Subcutaneous abdominal adipose tissue (tissue), 5 donors: ENCODE results near the gene RHBDF2.

Source experiments
- H3K27ac ChIP-seq: one replicate; pipeline ENCODE4 v1.7.0; 2013; ENCODE audit warnings: low read depth, mild to moderate bottlenecking, inconsistent platforms, low read length, moderate library complexity
- H3K27me3 ChIP-seq, 5 donors: one replicate each; pipeline ENCODE4 v1.7.0; 2013; ENCODE audit warnings: low read length in 5 of 5, inconsistent platforms in 1 of 5; ENCODE audit not compliant: control insufficient read depth in 5 of 5, insufficient read depth in 4 of 5
- H3K36me3 ChIP-seq, 5 donors: one replicate each; pipeline ENCODE4 v1.7.0; 2013; ENCODE audit warnings: low read length in 5 of 5; ENCODE audit not compliant: control insufficient read depth in 5 of 5, insufficient read depth in 5 of 5
- H3K4me1 ChIP-seq, 5 donors: one replicate each; pipeline ENCODE4 v1.7.0; 2013; ENCODE audit warnings: low read length in 5 of 5, mild to moderate bottlenecking in 3 of 5, moderate library complexity in 1 of 5; ENCODE audit not compliant: control insufficient read depth in 5 of 5, insufficient read depth in 5 of 5
- H3K4me3 ChIP-seq, 5 donors: one replicate each; pipeline ENCODE4 v1.7.0; 2013; ENCODE audit warnings: low read length in 5 of 5, low read depth in 1 of 5
- H3K9ac ChIP-seq, 5 donors: one replicate each; pipeline ENCODE4 v1.7.0; 2013; ENCODE audit warnings: low read length in 5 of 5, mild to moderate bottlenecking in 4 of 5, moderate library complexity in 3 of 5
- H3K9me3 ChIP-seq, 5 donors: one replicate each; pipeline ENCODE4 v1.7.0; 2013; ENCODE audit warnings: low read length in 5 of 5; ENCODE audit not compliant: control insufficient read depth in 5 of 5
- donor health status: healthy.
- donor health status: healthy.
- donor health status: healthy.
- donor health status: healthy.
- donor health status: healthy.

RHBDF2 gene

DNA sequence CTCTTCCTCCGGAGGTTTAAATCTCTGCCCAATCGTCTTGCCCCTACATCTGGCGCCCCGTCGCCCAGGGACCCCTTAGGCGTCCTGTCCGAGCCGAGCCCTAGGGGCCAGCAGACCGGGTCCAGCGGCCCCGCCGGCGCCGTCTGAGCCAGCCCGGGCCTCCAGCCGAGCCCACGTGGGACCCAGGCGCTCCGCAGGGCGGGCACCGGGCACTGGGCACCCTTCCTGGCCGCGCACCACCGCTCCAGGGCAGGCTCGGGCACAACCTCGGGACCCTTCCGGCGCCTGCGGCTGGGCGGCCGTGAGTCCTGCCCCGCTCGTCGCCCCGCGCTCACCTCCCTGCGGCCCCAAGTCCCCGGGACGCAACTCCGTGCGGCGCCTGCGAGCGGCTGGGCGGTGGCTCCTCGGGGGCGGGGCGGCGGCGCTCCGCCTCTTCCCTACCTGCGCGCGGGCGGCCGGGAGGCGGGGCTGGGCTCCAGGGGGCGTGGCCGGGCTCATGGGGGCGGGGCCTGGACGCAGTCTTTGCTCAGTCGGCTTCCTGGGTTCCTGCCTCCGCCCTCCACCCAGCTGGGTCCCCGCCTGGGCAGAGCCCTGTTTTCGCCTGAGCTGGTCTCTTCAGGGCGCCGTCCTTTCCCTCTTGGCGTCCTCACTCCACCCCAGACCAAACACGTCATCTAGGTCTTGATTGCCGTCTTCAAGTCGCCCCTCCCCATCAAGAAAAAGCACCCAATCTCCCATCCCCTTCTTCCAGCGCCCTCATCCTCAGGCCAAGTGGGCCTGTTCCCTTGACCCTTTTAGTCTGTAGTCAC, at the start of gene RHBDF2:
Gene RHBDF2, minus strand, starts transcription at position 406 of the 809 bp plus-strand sequence. CDS start 19,899 bp downstream, outside the sequence.
- no peaks in the 10 kb centered on the region for H3K36me3 ChIP-seq
- no peaks in the 10 kb centered on the region for H3K27me3 ChIP-seq
- peak within 1 kb of the TSS; percentile 29 for H3K27ac ChIP-seq
- peaks cover 5 to 59% (median 50%) of the 10 kb centered on the region in 5 donors for H3K4me1 ChIP-seq
- peak within 1 kb of the TSS in 4 of 5 donors; percentile 52 to 87 (median 84) for H3K9ac ChIP-seq
- peak within 1 kb of the TSS; percentile 66 to 80 (median 67) for H3K4me3 ChIP-seq
- no peaks in the 10 kb centered on the region for H3K9me3 ChIP-seq

DNA sequence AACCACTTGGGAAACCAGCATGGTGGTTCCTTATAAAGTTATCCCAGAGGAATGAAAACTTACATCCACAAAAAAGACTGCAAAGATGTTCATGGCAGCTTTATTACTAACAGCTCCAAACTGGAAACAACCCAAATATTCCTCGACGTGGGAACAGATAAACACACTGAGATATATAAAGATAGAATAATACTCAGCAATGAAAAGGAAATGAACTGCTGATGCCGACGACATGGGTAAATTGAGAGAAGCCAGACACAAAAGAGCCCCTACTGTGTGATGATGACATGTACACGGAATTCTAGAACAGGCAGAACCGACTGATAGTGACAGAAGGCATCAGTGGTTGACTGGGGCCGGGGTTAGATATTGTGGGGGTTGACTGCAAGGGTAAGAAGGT, 48.3 kb upstream of the RHBDF2 start:
- Histone ChIP-seq H3K4me3 (no peak overlapping the region), H3K9me3 (no peaks in the 10 kb centered on the region), H3K4me1 (peaks cover 7 to 46% (median 38%) of the 10 kb centered on the region in 5 donors), H3K9ac (no peak overlapping the region), H3K27me3 (no peaks in the 10 kb centered on the region), H3K36me3 (no peaks in the 10 kb centered on the region), H3K27ac (no peak overlapping the region)

DNA sequence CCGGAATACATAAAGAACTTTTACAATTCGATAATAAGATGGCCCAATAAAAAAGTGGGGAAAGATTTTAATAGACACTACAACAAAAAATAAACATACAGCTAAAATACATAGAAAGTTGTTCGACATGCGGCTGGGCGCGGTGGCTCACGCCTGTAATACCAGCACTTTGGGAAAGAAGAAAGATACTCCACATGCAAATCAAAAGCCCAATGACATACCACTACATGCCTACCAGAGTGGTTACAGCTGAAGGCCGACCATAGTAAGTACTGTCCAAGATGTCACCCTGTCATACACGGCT, 47.9 kb upstream of the RHBDF2 start:
- Histone ChIP-seq H3K4me3 (no peak overlapping the region), H3K4me1 (peaks cover 10 to 50% (median 42%) of the 10 kb centered on the region in 5 donors), H3K27ac (peak overlapping the region; percentile 33), H3K36me3 (no peaks in the 10 kb centered on the region), H3K9ac (peak overlapping the region in 1 of 5 donors; percentile 48), H3K27me3 (no peaks in the 10 kb centered on the region), H3K9me3 (no peaks in the 10 kb centered on the region)

DNA sequence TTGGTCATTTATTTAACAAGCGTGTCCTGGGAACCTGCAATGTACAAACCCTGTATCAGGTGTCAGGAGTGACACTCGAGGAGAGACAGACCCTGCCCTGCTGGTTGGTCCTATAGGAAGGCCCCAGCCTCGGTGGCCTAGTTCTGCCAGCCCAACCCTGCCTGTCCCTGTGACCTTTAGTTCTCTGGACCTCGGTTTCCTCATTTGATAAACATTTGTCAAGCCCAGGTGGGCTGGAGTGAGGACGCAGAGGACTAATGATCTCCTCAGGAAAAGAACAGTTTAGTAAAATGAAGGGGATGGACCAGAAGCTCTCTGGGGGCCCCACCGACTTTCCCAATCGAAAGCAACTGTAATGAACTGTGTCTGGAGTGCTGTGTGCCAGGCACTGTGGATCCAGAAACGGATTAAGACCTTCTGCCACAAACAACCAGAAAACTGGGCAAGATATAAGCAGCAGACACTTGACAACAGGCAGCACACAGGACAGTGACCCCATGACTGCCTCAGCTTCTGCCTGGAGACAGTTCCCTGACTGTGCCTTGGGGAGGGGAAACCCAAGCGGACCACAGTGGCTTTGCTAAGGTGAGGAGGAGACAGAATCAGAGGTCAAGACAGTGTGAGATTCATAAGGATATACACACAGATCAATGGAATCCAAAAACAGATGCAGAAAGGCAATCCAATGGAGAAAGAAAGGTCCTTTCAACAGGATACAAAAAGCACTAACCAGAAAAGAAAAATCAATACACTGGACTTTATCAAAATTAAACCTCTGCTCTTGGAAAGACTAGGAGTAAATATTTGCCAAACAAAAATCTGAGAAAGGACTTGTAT, 47.4 kb upstream of the RHBDF2 start:
- no peaks in the 10 kb centered on the region for H3K27me3 ChIP-seq
- no peaks in the 10 kb centered on the region for H3K36me3 ChIP-seq
- H3K4me3 ChIP-seq: no peak overlapping the region
- peaks cover 10 to 55% (median 46%) of the 10 kb centered on the region in 5 donors for H3K4me1 ChIP-seq
- no peaks in the 10 kb centered on the region for H3K9me3 ChIP-seq
- peak overlapping the region in 3 of 5 donors; percentile 25 to 67 (median 48) for H3K9ac ChIP-seq
- peak overlapping the region; percentile 33 for H3K27ac ChIP-seq

- no peaks in the 10 kb centered on the region for H3K27me3 ChIP-seq
- no peaks in the 10 kb centered on the region for H3K36me3 ChIP-seq
- H3K4me1 ChIP-seq: peaks cover 10 to 60% (median 48%) of the 10 kb centered on the region in 5 donors
- H3K27ac ChIP-seq: no peak overlapping the region
- H3K9ac ChIP-seq: no peak overlapping the region
- no peaks in the 10 kb centered on the region for H3K9me3 ChIP-seq
- no peak overlapping the region for H3K4me3 ChIP-seq
Measured at GRCh38 chr17:76547642-76548202, 46.5 kb upstream of the RHBDF2 start.

DNA sequence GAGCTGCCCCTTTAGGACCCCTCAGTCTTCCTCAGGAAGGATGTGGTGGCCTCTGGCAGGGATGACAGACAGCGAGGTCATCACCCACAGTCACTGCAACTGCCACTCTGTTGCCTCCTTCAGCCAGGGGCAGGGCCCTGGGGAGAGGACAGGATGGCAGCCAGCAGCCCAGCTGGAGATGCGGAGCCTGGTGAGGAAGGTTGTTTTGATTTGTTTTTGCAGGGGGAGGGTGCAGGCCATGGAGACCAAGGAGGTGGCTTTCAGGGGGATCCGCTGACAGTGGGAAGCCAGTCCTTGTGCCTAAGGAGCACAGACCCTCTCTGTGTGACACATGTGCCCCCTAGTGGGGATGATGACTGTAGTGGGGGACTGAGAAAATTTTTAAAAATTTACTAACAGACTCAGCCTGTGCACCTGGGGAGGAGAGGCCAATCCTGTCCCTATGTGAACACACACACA, 46.0 kb upstream of the RHBDF2 start:
- H3K27ac ChIP-seq: no peak overlapping the region
- H3K27me3 ChIP-seq: no peaks in the 10 kb centered on the region
- peak overlapping the region in 2 of 5 donors; percentile 17 to 27 for H3K9ac ChIP-seq
- peaks cover 10 to 60% (median 48%) of the 10 kb centered on the region in 5 donors for H3K4me1 ChIP-seq
- H3K4me3 ChIP-seq: no peak overlapping the region
- H3K36me3 ChIP-seq: no peaks in the 10 kb centered on the region
- no peaks in the 10 kb centered on the region for H3K9me3 ChIP-seq

- Histone ChIP-seq H3K4me1 (peaks cover 10 to 57% (median 48%) of the 10 kb centered on the region in 5 donors), H3K36me3 (no peaks in the 10 kb centered on the region), H3K27me3 (no peaks in the 10 kb centered on the region), H3K27ac (no peak overlapping the region), H3K4me3 (no peak overlapping the region), H3K9me3 (no peaks in the 10 kb centered on the region), H3K9ac (peak overlapping the region in 2 of 5 donors; percentile 17 to 27)
Measured at GRCh38 chr17:76546556-76547182, 45.4 kb upstream of the RHBDF2 start.

GRCh38 chr17:76545918-76546555, 44.8 kb upstream of the RHBDF2 start:
- no peaks in the 10 kb centered on the region for H3K27me3 ChIP-seq
- no peaks in the 10 kb centered on the region for H3K9me3 ChIP-seq
- no peak overlapping the region for H3K4me3 ChIP-seq
- H3K36me3 ChIP-seq: no peaks in the 10 kb centered on the region
- H3K9ac ChIP-seq: no peak overlapping the region
- H3K4me1 ChIP-seq: peaks cover 10 to 57% (median 48%) of the 10 kb centered on the region in 5 donors
- H3K27ac ChIP-seq: no peak overlapping the region

DNA sequence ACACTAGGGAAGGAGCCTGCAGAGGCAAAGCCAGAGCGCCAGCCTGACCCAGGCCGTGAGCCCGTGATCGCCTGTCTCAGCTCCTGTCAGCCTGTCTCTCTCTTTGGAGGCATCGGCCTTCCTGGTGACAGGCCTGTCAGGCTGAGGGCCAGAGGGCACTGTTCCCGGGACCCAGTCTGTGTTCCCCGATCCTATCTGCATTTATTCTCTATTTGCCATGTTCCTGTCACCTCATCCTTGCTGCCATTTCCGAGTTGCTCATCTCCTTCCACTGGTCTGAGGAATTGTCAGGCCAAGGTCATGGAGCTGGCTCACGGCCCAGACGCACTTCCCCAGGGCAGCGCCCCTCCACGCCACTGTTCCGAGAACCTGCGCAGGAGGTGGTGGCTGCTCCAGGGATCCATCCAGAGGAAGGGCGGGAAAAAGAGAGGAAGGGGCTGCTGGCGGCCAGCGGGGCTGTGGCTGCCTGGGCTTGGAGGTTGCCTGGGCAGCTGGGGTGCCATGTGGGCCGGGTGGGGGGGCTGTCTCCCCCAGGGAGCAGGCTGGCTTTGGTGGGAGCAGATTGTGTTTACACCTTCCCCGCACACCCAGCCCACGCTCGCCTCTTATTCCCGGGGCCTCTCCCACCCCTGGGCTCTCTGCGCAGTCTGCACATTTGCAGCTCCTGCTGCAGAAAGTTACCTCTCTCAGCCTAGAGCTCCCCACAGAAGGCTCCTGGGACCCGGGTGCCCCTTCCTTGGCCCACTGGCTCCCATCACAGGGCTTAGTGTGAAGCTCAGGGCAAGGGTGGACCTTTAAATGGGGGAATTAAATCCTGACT, 43.5 kb upstream of the RHBDF2 start:
- Histone ChIP-seq H3K4me1 (peaks cover 13 to 61% (median 53%) of the 10 kb centered on the region in 5 donors), H3K27ac (no peak overlapping the region), H3K4me3 (no peak overlapping the region), H3K9me3 (no peaks in the 10 kb centered on the region), H3K9ac (peak overlapping the region in 2 of 5 donors; percentile 17 to 33), H3K27me3 (no peaks in the 10 kb centered on the region), H3K36me3 (no peaks in the 10 kb centered on the region)
